Neural cell (in vitro differentiated cells): ENCODE data around the gene ALDH2. TPM values are rescaled to one million over a fixed set of nuclear protein-coding genes. Genes with fewer than 3 reads are reported as not detected.
"Not testable (repeated sequence)": the region's sequence is repeated elsewhere in the genome, so short reads cannot be mapped to it uniquely, and the experiment has no call there.

ENCODE experiments used
- H2AFZ ChIP-seq: fragments of 200-600, 300-800 bp; sonication (generic), shearing (Covaris generic); 2 replicates; pipeline ENCODE4 v1.6.0; 2014; ENCODE audit warnings: low read depth, mild to moderate bottlenecking, antibody characterized with exemption, low read length, moderate library complexity
- H3F3A ChIP-seq: fragments of 200-600 bp; shearing (Covaris generic); 2 replicates; pipeline ENCODE4 v1.6.1; 2016; ENCODE audit warnings: mild to moderate bottlenecking, moderate library complexity, mixed read lengths, antibody characterized with exemption, low read length; ENCODE audit not compliant: insufficient read depth, poor library complexity, severe bottlenecking
- H3K27ac ChIP-seq: fragments of 200-600, 300-800 bp; sonication (generic), shearing (Covaris generic); 2 replicates; pipeline ENCODE4 v1.5.1; 2014; ENCODE audit warnings: mild to moderate bottlenecking, low read length, moderate library complexity
- H3K27me3 ChIP-seq: fragments of 300-800, 200-600 bp; sonication (generic), shearing (Covaris generic); 2 replicates; pipeline ENCODE4 v1.6.0; 2014; ENCODE audit warnings: mild to moderate bottlenecking, low read depth, low read length, moderate library complexity; ENCODE audit not compliant: insufficient read depth
- H3K36me3 ChIP-seq: fragments of 300-800, 200-600 bp; sonication (generic), shearing (Covaris generic); 2 replicates; pipeline ENCODE4 v1.5.1; 2014; ENCODE audit warnings: mild to moderate bottlenecking, antibody characterized with exemption, low read length, moderate library complexity; ENCODE audit not compliant: insufficient read depth
- H3K4me2 ChIP-seq: fragments of 300-800, 200-600 bp; sonication (generic), shearing (Covaris generic); 2 replicates; pipeline ENCODE4 v1.6.0; 2014; ENCODE audit warnings: mild to moderate bottlenecking, low read length
- H3K4me3 ChIP-seq: fragments of 300-800, 200-600 bp; sonication (generic), shearing (Covaris generic); 2 replicates; pipeline ENCODE4 v1.5.1; 2014; ENCODE audit warnings: mild to moderate bottlenecking, low read length, moderate library complexity
- H3K79me2 ChIP-seq: fragments of 200-600 bp; shearing (Covaris generic); replicated peaks from 2 replicates; pipeline ENCODE4 v1.6.0; 2014; ENCODE audit warnings: mild to moderate bottlenecking, low read length, moderate library complexity; ENCODE audit not compliant: insufficient read depth
- H3K9ac ChIP-seq: fragments of 300-800, 200-600 bp; sonication (generic), shearing (Covaris generic); 2 replicates; pipeline ENCODE4 v1.6.1; 2016; ENCODE audit warnings: mild to moderate bottlenecking, low read length, mixed read lengths
- H3K9me2 ChIP-seq: fragments of 200-600 bp; shearing (Covaris generic); 2 replicates; pipeline ENCODE4 v1.6.1; 2016; ENCODE audit warnings: mild to moderate bottlenecking, low read length, mixed read lengths; ENCODE audit not compliant: insufficient read depth
- H3K9me3 ChIP-seq: fragments of 200-600, 300-800 bp; sonication (generic), shearing (Covaris generic); 2 replicates; pipeline ENCODE4 v1.6.1; 2016; ENCODE audit warnings: mild to moderate bottlenecking, mixed run types, low read length, moderate library complexity, mixed read lengths
- H4K20me1 ChIP-seq: fragments of 200-600 bp; shearing (Covaris generic); 2 replicates; pipeline ENCODE4 v1.6.1; 2016; ENCODE audit warnings: mild to moderate bottlenecking, mixed run types; ENCODE audit not compliant: insufficient read depth
- CTCF ChIP-seq: fragments of 450-650 bp; IDR thresholded peaks from 2 replicates; pipeline ENCODE4 v1.5.1; 2014; ENCODE audit warnings: antibody characterized with exemption, mild to moderate bottlenecking, moderate library complexity; ENCODE audit not compliant: poor library complexity, severe bottlenecking
- EP300 ChIP-seq: fragments of 450-650 bp; conservative IDR thresholded peaks from 2 replicates; pipeline ENCODE4 v1.6.1; 2014; ENCODE audit warnings: antibody characterized with exemption, mild to moderate bottlenecking, moderate library complexity; ENCODE audit not compliant: poor library complexity, severe bottlenecking
- EZH2 ChIP-seq: fragments of 200-600, 300-800 bp; shearing (Covaris generic), sonication (generic); IDR thresholded peaks from 2 replicates; pipeline ENCODE4 v1.6.1; 2014; ENCODE audit warnings: antibody characterized with exemption, low read length, borderline replicate concordance, mild to moderate bottlenecking; ENCODE audit not compliant: insufficient read depth, poor library complexity, severe bottlenecking
- MXI1 ChIP-seq: fragments of 450-650 bp; conservative IDR thresholded peaks from 2 replicates; pipeline ENCODE4 v1.6.1; 2014; ENCODE audit warnings: antibody characterized with exemption, mild to moderate bottlenecking; ENCODE audit not compliant: poor library complexity, severe bottlenecking
- POLR2AphosphoS5 ChIP-seq: IDR thresholded peaks from 2 replicates; pipeline ENCODE4 v1.6.1; 2012
- RAD21 ChIP-seq: fragments of 450-650 bp; conservative IDR thresholded peaks from 2 replicates; pipeline ENCODE4 v1.6.1; 2014; ENCODE audit warnings: antibody characterized with exemption, mild to moderate bottlenecking, moderate library complexity
- REST ChIP-seq: IDR thresholded peaks from 2 replicates; pipeline ENCODE4 v1.6.1; 2012; ENCODE audit warnings: borderline replicate concordance
- SMC3 ChIP-seq: fragments of 450-650 bp; conservative IDR thresholded peaks from 2 replicates; pipeline ENCODE4 v1.6.1; 2014; ENCODE audit warnings: antibody characterized with exemption, mild to moderate bottlenecking, moderate library complexity; ENCODE audit not compliant: poor library complexity
- TAF1 ChIP-seq: IDR thresholded peaks from 2 replicates; pipeline ENCODE4 v1.6.1; 2012; ENCODE audit warnings: low read depth
- polyA plus RNA-seq: library from polyadenylated mRNA; depleted of rRNA; stranded (reverse); fragments of >200 nt; gene quantifications from 2 replicates; pipeline ENCODE4 v1.2.3, GENCODE V29; 2014

ALDH2 gene
- polyA plus RNA-seq, 1 donor from 2014 or later, result 64.3 TPM

GRCh38 chr12:111720457-111720856 is 46.3 kb upstream of the ALDH2 start:
- Histone ChIP-seq H3F3A (no peaks in the 10 kb centered on the region), H3K27ac (no peak overlapping the region), H3K4me3 (no peak overlapping the region), H3K9me2 (no peaks in the 10 kb centered on the region), H4K20me1 (no peaks in the 10 kb centered on the region), H3K4me2 (no peak overlapping the region), H3K27me3 (no peaks in the 10 kb centered on the region), H3K79me2 (no peaks in the 10 kb centered on the region), H2AFZ (no peak overlapping the region), H3K9me3 (no peaks in the 10 kb centered on the region), H3K36me3 (no peaks in the 10 kb centered on the region), H3K9ac (no peak overlapping the region)
- TF ChIP-seq EZH2 (no peak), EP300 (no peak), RAD21 (no peak), REST (no peak), CTCF (no peak), MXI1 (no peak), TAF1 (no peak), SMC3 (no peak), POLR2AphosphoS5 (no peak)

- H3K9me3 ChIP-seq, H3K27ac ChIP-seq, H2AFZ ChIP-seq, H3K4me3 ChIP-seq, H3K27me3 ChIP-seq, H3K4me2 ChIP-seq, H4K20me1 ChIP-seq, H3F3A ChIP-seq, H3K36me3 ChIP-seq, H3K9ac ChIP-seq, H3K9me2 ChIP-seq, H3K79me2 ChIP-seq: not testable (repeated sequence)
Measured at GRCh38 chr12:111723646-111724360, 42.9 kb upstream of the ALDH2 start.

- H3K27me3 ChIP-seq, result no peaks in the 10 kb centered on the region
- H3K4me2 ChIP-seq, result no peak overlapping the region
- H3K9me2 ChIP-seq, result no peaks in the 10 kb centered on the region
- no peaks in the 10 kb centered on the region for H3K36me3 ChIP-seq
- no peaks in the 10 kb centered on the region for H3K9me3 ChIP-seq
- H3K79me2 ChIP-seq, result no peaks in the 10 kb centered on the region
- no peaks in the 10 kb centered on the region for H4K20me1 ChIP-seq
- H2AFZ ChIP-seq, result no peak overlapping the region
- H3K9ac ChIP-seq, result no peak overlapping the region
- TF ChIP-seq CTCF (no peak), REST (no peak), EZH2 (no peak), SMC3 (no peak), TAF1 (no peak), EP300 (no peak), POLR2AphosphoS5 (no peak), RAD21 (no peak), MXI1 (no peak)
- no peaks in the 10 kb centered on the region for H3F3A ChIP-seq
- no peak overlapping the region for H3K27ac ChIP-seq
- H3K4me3 ChIP-seq, result no peak overlapping the region
Measured at GRCh38 chr12:111728795-111729194, 37.9 kb upstream of the ALDH2 start.
